Measurements from ENCODE around the gene CFAP20DC.
"Not testable (repeated sequence)": the region's sequence is repeated elsewhere in the genome, so short reads cannot be mapped to it uniquely, and the experiment has no call there.

The CFAP20DC gene

DNA sequence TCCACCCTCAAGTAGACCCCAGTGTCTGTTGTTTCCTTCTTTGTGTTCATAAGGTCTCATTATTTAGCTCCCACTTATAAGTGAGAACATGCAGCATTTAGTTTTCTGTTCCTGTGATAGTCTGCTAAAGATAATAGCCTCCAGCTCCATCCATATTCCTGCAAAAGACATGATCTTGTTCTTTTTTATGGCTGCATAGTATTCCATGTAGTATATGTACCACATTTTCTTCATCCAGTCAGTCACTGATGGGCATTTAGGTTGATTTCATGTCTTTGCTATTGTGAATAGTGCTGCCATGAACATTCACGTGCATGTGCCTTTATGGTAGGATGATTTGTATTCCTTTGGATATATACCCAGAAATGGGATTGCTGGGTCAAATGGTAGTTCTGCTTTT, 82.0 kb downstream of the CFAP20DC start:
- not testable (repeated sequence) for DNase-seq (ENCODE audit: low read depth, low spot score); H3K9me3 ChIP-seq (ENCODE audit: control insufficient read depth, insufficient read depth, low read length); H3K4me1 ChIP-seq (ENCODE audit: control insufficient read depth, insufficient read depth, low read length); H3K36me3 ChIP-seq (ENCODE audit: control insufficient read depth, insufficient read depth, low read length); H3K4me3 ChIP-seq (ENCODE audit: low read length); H3K27me3 ChIP-seq (ENCODE audit: control insufficient read depth, insufficient read depth, low read length); H3K27ac ChIP-seq (ENCODE audit: low read length)
- WGBS (ENCODE audit: insufficient coverage, insufficient read length): no CpG with 5 or more reads among the region's 1 CpG

GRCh38 chr3:58965865-58966264, 84.0 kb downstream of the CFAP20DC start:
- no peak overlapping the region for H3K27ac ChIP-seq (ENCODE audit: low read length)
- no CpG with 5 or more reads among the region's 2 CpGs for WGBS (ENCODE audit: insufficient coverage, insufficient read length)
- no peaks in the 10 kb centered on the region for H3K27me3 ChIP-seq (ENCODE audit: control insufficient read depth, insufficient read depth, low read length)
- no peak overlapping the region for H3K4me3 ChIP-seq (ENCODE audit: low read length)
- no peaks in the 10 kb centered on the region for H3K9me3 ChIP-seq (ENCODE audit: control insufficient read depth, insufficient read depth, low read length)
- H3K36me3 ChIP-seq (ENCODE audit: control insufficient read depth, insufficient read depth, low read length): no peaks in the 10 kb centered on the region
- H3K4me1 ChIP-seq (ENCODE audit: control insufficient read depth, insufficient read depth, low read length): no peaks in the 10 kb centered on the region
- no peak for DNase-seq (ENCODE audit: low read depth, low spot score)

GRCh38 chr3:58963928-58964503, 85.8 kb downstream of the CFAP20DC start:
- H3K36me3 ChIP-seq (ENCODE audit: control insufficient read depth, insufficient read depth, low read length): no peaks in the 10 kb centered on the region
- H3K4me3 ChIP-seq (ENCODE audit: low read length): no peak overlapping the region
- H3K27ac ChIP-seq (ENCODE audit: low read length): no peak overlapping the region
- H3K4me1 ChIP-seq (ENCODE audit: control insufficient read depth, insufficient read depth, low read length): no peaks in the 10 kb centered on the region
- no peaks in the 10 kb centered on the region for H3K27me3 ChIP-seq (ENCODE audit: control insufficient read depth, insufficient read depth, low read length)
- no peak for DNase-seq (ENCODE audit: low read depth, low spot score)
- WGBS (ENCODE audit: insufficient coverage, insufficient read length): no CpG with 5 or more reads among the region's 2 CpGs
- no peaks in the 10 kb centered on the region for H3K9me3 ChIP-seq (ENCODE audit: control insufficient read depth, insufficient read depth, low read length)

GRCh38 chr3:58962816-58963215, 87.0 kb downstream of the CFAP20DC start:
- WGBS (ENCODE audit: insufficient coverage, insufficient read length): no CpG with 5 or more reads among the region's 3 CpGs

GRCh38 chr3:58962040-58962651, 87.7 kb downstream of the CFAP20DC start:
- Histone ChIP-seq H3K4me3 (ENCODE audit: low read length) (no peak overlapping the region), H3K27me3 (ENCODE audit: control insufficient read depth, insufficient read depth, low read length) (no peaks in the 10 kb centered on the region), H3K4me1 (ENCODE audit: control insufficient read depth, insufficient read depth, low read length) (no peaks in the 10 kb centered on the region), H3K36me3 (ENCODE audit: control insufficient read depth, insufficient read depth, low read length) (no peaks in the 10 kb centered on the region), H3K9me3 (ENCODE audit: control insufficient read depth, insufficient read depth, low read length) (no peaks in the 10 kb centered on the region), H3K27ac (ENCODE audit: low read length) (no peak overlapping the region)
- WGBS (ENCODE audit: insufficient coverage, insufficient read length): no CpG with 5 or more reads among the region's 2 CpGs
- DNase-seq (ENCODE audit: low read depth, low spot score): no peak

More at GRCh38 chr3:58962816-58963215, 87.0 kb downstream of the CFAP20DC start:
- H3K4me3 ChIP-seq (ENCODE audit: low read length): no peak overlapping the region
- H3K9me3 ChIP-seq (ENCODE audit: control insufficient read depth, insufficient read depth, low read length): no peaks in the 10 kb centered on the region
- H3K27ac ChIP-seq (ENCODE audit: low read length): no peak overlapping the region
- H3K27me3 ChIP-seq (ENCODE audit: control insufficient read depth, insufficient read depth, low read length): no peaks in the 10 kb centered on the region
- DNase-seq (ENCODE audit: low read depth, low spot score): no peak
- no peaks in the 10 kb centered on the region for H3K36me3 ChIP-seq (ENCODE audit: control insufficient read depth, insufficient read depth, low read length)
- H3K4me1 ChIP-seq (ENCODE audit: control insufficient read depth, insufficient read depth, low read length): no peaks in the 10 kb centered on the region

DNA sequence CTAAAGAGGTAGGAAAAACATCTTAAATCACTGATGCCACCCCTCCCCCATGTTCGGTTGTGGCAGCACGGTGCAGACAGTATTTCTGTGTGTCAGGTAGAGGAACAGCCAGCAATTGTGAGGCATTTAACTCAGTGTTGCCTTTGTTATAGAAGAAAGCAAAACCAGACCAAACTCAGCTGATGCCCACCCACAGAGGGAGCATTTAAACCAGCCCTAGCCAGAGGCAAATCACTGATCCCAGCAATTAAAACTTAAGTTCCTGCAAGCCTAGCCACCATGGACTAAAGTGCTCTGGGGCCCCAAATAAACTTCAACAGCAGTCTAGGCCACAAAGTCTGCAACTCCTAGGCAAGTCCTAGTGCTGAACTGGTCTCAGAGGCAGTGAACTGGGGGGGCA, 94.5 kb downstream of the CFAP20DC start:
- no CpG with 5 or more reads among the region's 2 CpGs for WGBS (ENCODE audit: insufficient coverage, insufficient read length)

GRCh38 chr3:58953288-58953687, 96.5 kb downstream of the CFAP20DC start:
- Histone ChIP-seq H3K9me3 (ENCODE audit: control insufficient read depth, insufficient read depth, low read length) (no peaks in the 10 kb centered on the region), H3K36me3 (ENCODE audit: control insufficient read depth, insufficient read depth, low read length) (no peaks in the 10 kb centered on the region), H3K4me3 (ENCODE audit: low read length) (no peak overlapping the region), H3K27me3 (ENCODE audit: control insufficient read depth, insufficient read depth, low read length) (no peaks in the 10 kb centered on the region), H3K27ac (ENCODE audit: low read length) (no peak overlapping the region), H3K4me1 (ENCODE audit: control insufficient read depth, insufficient read depth, low read length) (no peaks in the 10 kb centered on the region)
- no peak for DNase-seq (ENCODE audit: low read depth, low spot score)
- WGBS (ENCODE audit: insufficient coverage, insufficient read length): no CpG with 5 or more reads among the region's 1 CpG

More for the DNA sequence above, 94.5 kb downstream of the CFAP20DC start:
- no peak for DNase-seq (ENCODE audit: low read depth, low spot score)
- Histone ChIP-seq H3K36me3 (ENCODE audit: control insufficient read depth, insufficient read depth, low read length) (no peaks in the 10 kb centered on the region), H3K4me3 (ENCODE audit: low read length) (no peak overlapping the region), H3K27ac (ENCODE audit: low read length) (no peak overlapping the region), H3K27me3 (ENCODE audit: control insufficient read depth, insufficient read depth, low read length) (no peaks in the 10 kb centered on the region), H3K9me3 (ENCODE audit: control insufficient read depth, insufficient read depth, low read length) (no peaks in the 10 kb centered on the region), H3K4me1 (ENCODE audit: control insufficient read depth, insufficient read depth, low read length) (no peaks in the 10 kb centered on the region)

DNA sequence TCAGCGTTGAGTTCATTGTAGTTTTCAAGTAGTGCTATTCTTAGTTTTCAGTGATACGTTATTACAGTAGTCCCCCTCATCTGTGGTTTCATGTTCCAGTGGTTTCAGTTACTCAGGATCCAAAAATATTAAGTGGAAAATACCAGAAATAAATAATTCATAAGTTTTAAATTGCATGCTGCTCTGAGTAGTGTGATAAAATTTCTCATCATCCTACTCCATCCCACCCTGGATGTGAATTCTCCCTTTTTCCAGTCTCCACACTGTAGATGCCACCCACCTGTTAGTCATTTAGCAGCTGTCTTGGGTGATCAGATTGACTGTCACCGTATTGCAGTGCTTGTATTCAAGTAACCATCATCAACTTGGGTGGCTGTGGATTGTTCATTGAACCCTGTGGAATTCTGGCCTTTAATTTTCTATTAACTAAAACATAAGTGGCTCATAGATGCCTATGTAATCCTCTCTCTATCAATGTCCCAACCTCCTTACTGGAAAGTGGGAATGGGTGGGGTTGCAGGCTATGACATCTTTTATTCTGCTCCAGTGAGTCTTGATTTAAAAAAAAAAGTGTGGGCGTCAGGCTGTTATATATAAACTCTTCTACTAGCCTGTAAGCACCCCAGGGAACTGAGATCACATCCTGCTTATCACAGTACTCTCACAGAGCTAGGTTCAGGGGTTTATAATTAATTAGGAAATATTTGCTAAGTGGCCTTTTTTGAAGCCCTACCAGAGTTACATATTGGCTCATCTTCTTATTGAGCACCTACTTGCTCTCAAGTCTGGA, 97.5 kb downstream of the CFAP20DC start:
- no peaks in the 10 kb centered on the region for H3K27me3 ChIP-seq (ENCODE audit: control insufficient read depth, insufficient read depth, low read length)
- DNase-seq (ENCODE audit: low read depth, low spot score): no peak
- H3K36me3 ChIP-seq (ENCODE audit: control insufficient read depth, insufficient read depth, low read length): no peaks in the 10 kb centered on the region
- no peak overlapping the region for H3K4me3 ChIP-seq (ENCODE audit: low read length)
- H3K27ac ChIP-seq (ENCODE audit: low read length): no peak overlapping the region
- no CpG with 5 or more reads among the region's 4 CpGs for WGBS (ENCODE audit: insufficient coverage, insufficient read length)
- no peaks in the 10 kb centered on the region for H3K4me1 ChIP-seq (ENCODE audit: control insufficient read depth, insufficient read depth, low read length)
- H3K9me3 ChIP-seq (ENCODE audit: control insufficient read depth, insufficient read depth, low read length): no peaks in the 10 kb centered on the region

GRCh38 chr3:58948018-58948417, 101.8 kb downstream of the CFAP20DC start:
- WGBS (ENCODE audit: insufficient coverage, insufficient read length): no CpG with 5 or more reads among the region's 1 CpG
- DNase-seq (ENCODE audit: low read depth, low spot score): no peak
- H3K4me3 ChIP-seq (ENCODE audit: low read length): no peak overlapping the region
- no peaks in the 10 kb centered on the region for H3K4me1 ChIP-seq (ENCODE audit: control insufficient read depth, insufficient read depth, low read length)
- no peaks in the 10 kb centered on the region for H3K9me3 ChIP-seq (ENCODE audit: control insufficient read depth, insufficient read depth, low read length)
- H3K27ac ChIP-seq (ENCODE audit: low read length): no peak overlapping the region
- no peaks in the 10 kb centered on the region for H3K36me3 ChIP-seq (ENCODE audit: control insufficient read depth, insufficient read depth, low read length)
- H3K27me3 ChIP-seq (ENCODE audit: control insufficient read depth, insufficient read depth, low read length): no peaks in the 10 kb centered on the region

- no peaks in the 10 kb centered on the region for H3K4me1 ChIP-seq (ENCODE audit: control insufficient read depth, insufficient read depth, low read length)
- no peak overlapping the region for H3K27ac ChIP-seq (ENCODE audit: low read length)
- H3K4me3 ChIP-seq (ENCODE audit: low read length): no peak overlapping the region
- H3K9me3 ChIP-seq (ENCODE audit: control insufficient read depth, insufficient read depth, low read length): no peaks in the 10 kb centered on the region
- H3K27me3 ChIP-seq (ENCODE audit: control insufficient read depth, insufficient read depth, low read length): no peaks in the 10 kb centered on the region
- H3K36me3 ChIP-seq (ENCODE audit: control insufficient read depth, insufficient read depth, low read length): no peaks in the 10 kb centered on the region
- no peak for DNase-seq (ENCODE audit: low read depth, low spot score)
- WGBS (ENCODE audit: insufficient coverage, insufficient read length): no CpG with 5 or more reads among the region's 2 CpGs
These were observed 103.0 kb downstream of the CFAP20DC start for GRCh38 chr3:58946875-58947274.
